Neural cell (in vitro differentiated cells): ENCODE results near the gene MAD1L1.

ENCODE experiments used
- CTCF ChIP-seq: fragments of 450-650 bp; IDR thresholded peaks from 2 replicates; pipeline ENCODE4 v1.5.1; 2014; ENCODE audit warnings: antibody characterized with exemption, mild to moderate bottlenecking, moderate library complexity; ENCODE audit not compliant: poor library complexity, severe bottlenecking
- EP300 ChIP-seq: fragments of 450-650 bp; conservative IDR thresholded peaks from 2 replicates; pipeline ENCODE4 v1.6.1; 2014; ENCODE audit warnings: antibody characterized with exemption, mild to moderate bottlenecking, moderate library complexity; ENCODE audit not compliant: poor library complexity, severe bottlenecking
- EZH2 ChIP-seq: fragments of 200-600, 300-800 bp; shearing (Covaris generic), sonication (generic); IDR thresholded peaks from 2 replicates; pipeline ENCODE4 v1.6.1; 2014; ENCODE audit warnings: antibody characterized with exemption, low read length, borderline replicate concordance, mild to moderate bottlenecking; ENCODE audit not compliant: insufficient read depth, poor library complexity, severe bottlenecking
- MXI1 ChIP-seq: fragments of 450-650 bp; conservative IDR thresholded peaks from 2 replicates; pipeline ENCODE4 v1.6.1; 2014; ENCODE audit warnings: antibody characterized with exemption, mild to moderate bottlenecking; ENCODE audit not compliant: poor library complexity, severe bottlenecking
- POLR2AphosphoS5 ChIP-seq: IDR thresholded peaks from 2 replicates; pipeline ENCODE4 v1.6.1; 2012
- RAD21 ChIP-seq: fragments of 450-650 bp; conservative IDR thresholded peaks from 2 replicates; pipeline ENCODE4 v1.6.1; 2014; ENCODE audit warnings: antibody characterized with exemption, mild to moderate bottlenecking, moderate library complexity
- REST ChIP-seq: IDR thresholded peaks from 2 replicates; pipeline ENCODE4 v1.6.1; 2012; ENCODE audit warnings: borderline replicate concordance
- SMC3 ChIP-seq: fragments of 450-650 bp; conservative IDR thresholded peaks from 2 replicates; pipeline ENCODE4 v1.6.1; 2014; ENCODE audit warnings: antibody characterized with exemption, mild to moderate bottlenecking, moderate library complexity; ENCODE audit not compliant: poor library complexity
- TAF1 ChIP-seq: IDR thresholded peaks from 2 replicates; pipeline ENCODE4 v1.6.1; 2012; ENCODE audit warnings: low read depth

- TF ChIP-seq CTCF (no peak), POLR2AphosphoS5 (no peak), EZH2 (no peak), REST (no peak), SMC3 (no peak), TAF1 (no peak), EP300 (no peak), MXI1 (no peak), RAD21 (no peak)
These were observed 244.2 kb downstream of the MAD1L1 start for GRCh38 chr7:1988533-1988930.
